Measurements from ENCODE around the gene ZMYM2.

ZMYM2 gene

GRCh38 chr13:19958155-19959111 is at the start of gene ZMYM2:
TSS of gene ZMYM2 (plus strand) at chr13:19958727. CDS start at chr13:19993073, 34,346 bp downstream.
- TF ChIP-seq, protein P1, sequence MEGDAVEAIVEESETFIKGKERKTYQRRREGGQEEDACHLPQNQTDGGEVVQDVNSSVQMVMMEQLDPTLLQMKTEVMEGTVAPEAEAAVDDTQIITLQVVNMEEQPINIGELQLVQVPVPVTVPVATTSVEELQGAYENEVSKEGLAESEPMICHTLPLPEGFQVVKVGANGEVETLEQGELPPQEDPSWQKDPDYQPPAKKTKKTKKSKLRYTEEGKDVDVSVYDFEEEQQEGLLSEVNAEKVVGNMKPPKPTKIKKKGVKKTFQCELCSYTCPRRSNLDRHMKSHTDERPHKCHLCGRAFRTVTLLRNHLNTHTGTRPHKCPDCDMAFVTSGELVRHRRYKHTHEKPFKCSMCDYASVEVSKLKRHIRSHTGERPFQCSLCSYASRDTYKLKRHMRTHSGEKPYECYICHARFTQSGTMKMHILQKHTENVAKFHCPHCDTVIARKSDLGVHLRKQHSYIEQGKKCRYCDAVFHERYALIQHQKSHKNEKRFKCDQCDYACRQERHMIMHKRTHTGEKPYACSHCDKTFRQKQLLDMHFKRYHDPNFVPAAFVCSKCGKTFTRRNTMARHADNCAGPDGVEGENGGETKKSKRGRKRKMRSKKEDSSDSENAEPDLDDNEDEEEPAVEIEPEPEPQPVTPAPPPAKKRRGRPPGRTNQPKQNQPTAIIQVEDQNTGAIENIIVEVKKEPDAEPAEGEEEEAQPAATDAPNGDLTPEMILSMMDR (conservative IDR thresholded peaks at IDR 0.05; ENCODE audit: low read depth, low read length), result no peak
- Histone ChIP-seq H3K4me1 (ENCODE audit: low read depth, poor library complexity, severe bottlenecking) (peaks cover 32% of the 10 kb centered on the region), H3K27me3 (ENCODE audit: insufficient read depth, low read depth) (no peaks in the 10 kb centered on the region), H2AFZ (ENCODE audit: low read depth) (peak within 1 kb of the TSS; percentile 42), H4K20me1 (ENCODE audit: insufficient read depth) (0 out of 2 replicates have a peak, but pooled peaks cover 5% of the 10 kb centered on the region), H3K36me3 (ENCODE audit: insufficient read depth) (peaks cover 6% of the 10 kb centered on the region; the same call in 1 of the 2 replicates), H3K9ac (peak within 1 kb of the TSS; percentile 92), H3K4me2 (peak within 1 kb of the TSS; percentile 82), H3K27ac (peak within 1 kb of the TSS; percentile 97), H3K4me3 (IDR thresholded peaks at IDR 0.05; ENCODE audit: insufficient read depth, low read depth, low read length) (no peak within 1 kb of the TSS), H3K79me2 (ENCODE audit: insufficient read depth, low read depth) (peaks cover 29% of the 10 kb centered on the region)

DNA sequence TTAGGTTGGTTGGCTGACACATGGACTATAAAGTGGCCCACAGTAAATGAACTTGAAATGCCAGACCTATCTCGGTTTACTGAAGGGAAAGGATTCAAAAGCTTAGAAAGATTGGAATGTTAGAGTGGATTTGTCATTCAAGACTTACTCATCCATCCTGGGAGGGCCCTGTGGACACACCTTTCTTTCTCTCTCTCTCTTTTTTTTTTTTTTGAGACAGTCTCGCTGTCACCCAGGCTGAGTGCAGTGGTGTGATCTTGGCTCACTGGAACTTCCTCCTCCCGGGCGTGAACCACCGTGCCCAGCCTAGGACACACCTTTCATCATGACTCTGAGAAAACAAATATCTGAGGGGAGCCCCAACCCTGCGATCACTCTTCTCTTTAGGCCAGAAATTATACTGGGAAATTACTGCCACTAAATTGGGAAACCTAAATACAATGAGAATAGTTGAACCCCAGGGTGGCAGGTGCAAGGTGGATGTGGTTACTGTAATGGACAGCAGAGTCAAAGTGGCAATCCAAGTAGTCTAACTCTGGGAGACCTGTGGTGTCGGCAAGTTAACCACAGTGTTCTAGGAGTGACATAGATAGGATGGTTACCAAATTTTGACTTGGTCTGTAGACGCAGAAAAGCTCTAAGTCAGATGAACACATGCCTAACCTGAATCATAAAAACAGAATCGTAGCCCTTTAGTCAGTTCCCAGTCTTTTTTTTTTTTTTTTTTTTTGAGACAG is 48.0 kb upstream of the ZMYM2 start:
- Histone ChIP-seq H3K9ac (peak overlapping the region; percentile 4; the same call in 1 of the 2 replicates), H3K4me3 (IDR thresholded peaks at IDR 0.05; ENCODE audit: insufficient read depth, low read depth, low read length) (no peak overlapping the region), H3K4me2 (peak overlapping the region; percentile 63), H3K27me3 (ENCODE audit: insufficient read depth, low read depth) (no peaks in the 10 kb centered on the region), H2AFZ (ENCODE audit: low read depth) (peak overlapping the region; percentile 22; the same call in 1 of the 2 replicates), H4K20me1 (ENCODE audit: insufficient read depth) (no peaks in the 10 kb centered on the region), H3K4me1 (ENCODE audit: low read depth, poor library complexity, severe bottlenecking) (peaks cover 20% of the 10 kb centered on the region), H3K36me3 (ENCODE audit: insufficient read depth) (no peaks in the 10 kb centered on the region), H3K27ac (peak overlapping the region; percentile 50), H3K79me2 (ENCODE audit: insufficient read depth, low read depth) (no peaks in the 10 kb centered on the region)
- TF ChIP-seq, protein P1 (conservative IDR thresholded peaks at IDR 0.05; ENCODE audit: low read depth, low read length), result no peak

DNA sequence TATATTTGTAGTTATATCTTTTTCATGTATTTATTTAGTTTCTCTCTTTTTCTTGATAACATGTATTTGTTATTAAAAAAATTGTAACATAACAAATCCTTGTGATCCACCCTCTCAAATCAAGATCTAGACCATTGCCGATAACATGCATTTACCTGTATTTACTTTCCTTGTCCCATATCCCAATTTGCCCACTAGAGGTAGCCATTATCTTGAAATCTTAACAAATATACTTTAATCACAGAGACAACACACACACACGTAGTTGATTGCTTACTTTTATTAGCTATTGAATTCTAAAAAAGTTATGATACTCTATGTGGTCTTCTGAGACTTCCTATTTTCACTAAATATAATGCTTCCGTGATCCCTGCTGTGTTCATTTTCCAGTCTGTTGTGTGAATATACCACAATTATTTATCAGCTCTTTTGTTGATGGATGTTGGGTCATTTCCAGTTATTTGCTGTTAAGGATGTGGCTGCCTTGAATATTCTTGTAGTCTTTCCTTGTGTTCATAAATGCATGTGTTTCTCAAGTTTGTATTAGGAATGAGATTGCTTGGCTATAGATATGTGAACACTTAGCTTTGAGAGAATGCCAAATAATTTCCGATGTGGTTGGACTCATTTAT is 31.3 kb upstream of the ZMYM2 start:
- Histone ChIP-seq H4K20me1 (ENCODE audit: insufficient read depth) (no peaks in the 10 kb centered on the region), H2AFZ (ENCODE audit: low read depth) (no peak overlapping the region), H3K4me3 (IDR thresholded peaks at IDR 0.05; ENCODE audit: insufficient read depth, low read depth, low read length) (no peak overlapping the region), H3K4me2 (no peak overlapping the region), H3K27me3 (ENCODE audit: insufficient read depth, low read depth) (no peaks in the 10 kb centered on the region), H3K36me3 (ENCODE audit: insufficient read depth) (no peaks in the 10 kb centered on the region), H3K9ac (no peak overlapping the region), H3K79me2 (ENCODE audit: insufficient read depth, low read depth) (no peaks in the 10 kb centered on the region), H3K27ac (no peak overlapping the region), H3K4me1 (ENCODE audit: low read depth, poor library complexity, severe bottlenecking) (no peaks in the 10 kb centered on the region)
- TF ChIP-seq, protein P1 (conservative IDR thresholded peaks at IDR 0.05; ENCODE audit: low read depth, low read length), result peak; percentile 57

- TF ChIP-seq, protein P1 (conservative IDR thresholded peaks at IDR 0.05; ENCODE audit: low read depth, low read length), result no peak
- Histone ChIP-seq H3K9ac (no peak overlapping the region), H3K27me3 (ENCODE audit: insufficient read depth, low read depth) (no peaks in the 10 kb centered on the region), H3K36me3 (ENCODE audit: insufficient read depth) (no peaks in the 10 kb centered on the region), H4K20me1 (ENCODE audit: insufficient read depth) (no peaks in the 10 kb centered on the region), H2AFZ (ENCODE audit: low read depth) (no peak overlapping the region), H3K4me1 (ENCODE audit: low read depth, poor library complexity, severe bottlenecking) (no peaks in the 10 kb centered on the region), H3K4me2 (no peak overlapping the region), H3K27ac (no peak overlapping the region), H3K79me2 (ENCODE audit: insufficient read depth, low read depth) (no peaks in the 10 kb centered on the region), H3K4me3 (IDR thresholded peaks at IDR 0.05; ENCODE audit: insufficient read depth, low read depth, low read length) (no peak overlapping the region)
Measured at GRCh38 chr13:19940106-19940505, 18.4 kb upstream of the ZMYM2 start.

Data from KMS-11 (cell line).